Lower leg skin (tissue), 4 donors: ENCODE measurements around the gene TEKT3. TPM values are rescaled to one million over a fixed set of nuclear protein-coding genes. Genes with fewer than 3 reads are reported as not detected.

ENCODE experiments used
- DNase-seq, 2 donors: peaks; one replicate each; pipeline ENCODE4 v3.0.0-alpha.2; 2019; ENCODE audit warnings: low spot score in 2 of 2
- H3K4me3 ChIP-seq: fragments of 200-600 bp; sonication (generic); 2 replicates; pipeline ENCODE4 v1.5.1; 2017; ENCODE audit warnings: mild to moderate bottlenecking, low read depth; ENCODE audit not compliant: poor library complexity, severe bottlenecking
- CTCF ChIP-seq, 3 donors: fragments of 450-650 bp; IDR thresholded peaks; one replicate each; pipeline ENCODE4 v1.5.1; 2016; ENCODE audit warnings: antibody characterized with exemption in 3 of 3, mild to moderate bottlenecking in 3 of 3, moderate library complexity in 2 of 3
- POLR2A ChIP-seq, 2 donors: fragments of 450-650 bp; IDR thresholded peaks; one replicate each; pipeline ENCODE4 v1.6.1; 2016 to 2017; ENCODE audit warnings: antibody characterized with exemption in 2 of 2, mild to moderate bottlenecking in 1 of 2, moderate library complexity in 1 of 2
- WGBS, 2 donors: methylation state at CpG; one replicate each; pipeline ENCODE4 v1.1.5; 2018; 5-methylcytosine and 5-hydroxymethylcytosine counted together
- intact Hi-C: fragments of 100-400 bp; cut with DNase I; formaldehyde crosslinking; loops from one replicate; pipeline ENCODE4 v1.15.0; 2023; ENCODE audit warnings: low total_unique reads
- total RNA-seq, 4 donors: library from RNA; depleted of rRNA; stranded (reverse); fragments of >200 nt; gene quantifications; one replicate each; pipeline ENCODE4 v1.1.0, GENCODE V29; 2016

The TEKT3 gene
- total RNA-seq, 4 donors from 2014 or later: 0.46 to 2.5 TPM; not detected in 2

DNA sequence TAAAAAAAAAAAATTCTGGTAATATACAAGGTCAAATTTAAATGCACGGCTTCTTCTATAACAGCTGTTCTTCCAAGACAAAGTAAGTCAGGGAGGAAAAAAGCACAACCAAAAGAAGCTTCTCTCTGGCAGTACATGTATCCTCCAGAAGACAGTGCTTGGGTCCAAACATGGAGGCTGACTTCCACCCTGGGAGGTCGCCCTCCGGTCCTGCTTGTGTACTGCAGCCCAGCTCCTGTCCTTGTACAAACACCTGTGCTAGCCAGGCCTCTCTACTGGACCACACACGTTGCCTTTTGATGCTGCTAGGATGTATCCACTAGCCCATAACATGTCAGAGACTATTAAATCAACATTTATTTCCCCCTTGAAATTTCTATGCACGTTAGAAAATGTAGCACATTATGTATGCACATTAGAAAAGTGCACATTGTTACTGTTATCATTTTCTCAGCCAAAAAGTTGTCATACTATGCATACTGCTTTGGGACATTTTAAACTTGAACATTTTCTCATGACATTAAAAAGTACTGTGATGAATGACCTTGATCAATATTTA, 21.9 kb downstream of the TEKT3 start:
- WGBS, 2 donors: 75 to 76% methylated on average over 5 of the region's 5 CpGs
- TF ChIP-seq CTCF (IDR thresholded peaks at IDR 0.05): no peak
- no peak for TF ChIP-seq POLR2A (IDR thresholded peaks at IDR 0.05)
- no peak overlapping the region for H3K4me3 ChIP-seq
- intact Hi-C loops: no loop called here
- no peak for DNase-seq

DNA sequence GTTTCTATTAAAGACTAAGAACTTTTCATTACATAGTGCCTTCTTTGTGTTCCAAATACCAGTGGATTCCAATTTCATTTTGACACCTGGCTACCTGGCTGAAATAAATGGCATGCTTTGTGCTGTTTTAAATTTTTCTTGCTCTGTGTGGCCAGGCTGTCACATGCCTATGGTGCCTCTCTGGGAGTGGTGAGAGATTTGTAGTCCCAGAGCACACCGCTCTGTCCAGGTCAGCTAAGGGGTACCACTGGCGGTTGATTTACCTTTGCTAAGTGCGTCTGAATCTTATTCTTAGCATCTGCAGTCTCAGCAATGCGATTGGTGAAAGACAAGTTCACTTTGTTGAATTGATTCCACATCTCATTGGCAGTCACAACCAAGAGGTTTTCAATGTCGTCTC, 29.4 kb downstream of the TEKT3 start:
- DNase-seq: no peak
- intact Hi-C loops: no loop called here
- TF ChIP-seq POLR2A (IDR thresholded peaks at IDR 0.05): no peak
- TF ChIP-seq CTCF (IDR thresholded peaks at IDR 0.05): no peak
- no peak overlapping the region for H3K4me3 ChIP-seq
- 75 to 80% methylated on average over 5 of the region's 5 CpGs for WGBS, 2 donors

GRCh38 chr17:15309793-15310192, 31.6 kb downstream of the TEKT3 start:
- DNase-seq: no peak
- no peak for TF ChIP-seq POLR2A (IDR thresholded peaks at IDR 0.05)
- no peak for TF ChIP-seq CTCF (IDR thresholded peaks at IDR 0.05)
- H3K4me3 ChIP-seq: no peak overlapping the region
- 88 to 91% methylated on average over 3 of the region's 3 CpGs for WGBS, 2 donors
- intact Hi-C loops: no loop called here

DNA sequence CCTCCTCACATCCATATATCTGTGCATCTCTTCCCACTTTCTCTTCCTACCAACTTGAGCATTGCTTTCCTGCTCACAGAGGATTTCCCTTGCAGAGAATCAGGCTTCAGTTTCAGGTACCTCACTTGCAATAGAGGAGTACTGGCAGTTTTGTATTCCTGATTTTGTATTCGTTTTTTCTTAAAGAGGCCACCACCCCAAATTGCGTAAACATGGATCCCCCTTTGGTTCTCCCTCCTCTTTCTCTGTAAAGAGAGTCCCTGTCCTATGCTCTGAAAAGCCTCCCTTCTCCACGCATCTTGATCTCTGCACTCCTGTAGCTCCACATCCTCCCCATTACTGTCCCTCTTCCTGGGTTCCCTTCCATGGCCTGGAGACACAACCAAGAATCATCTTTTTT, 32.2 kb downstream of the TEKT3 start:
- no peak for TF ChIP-seq CTCF (IDR thresholded peaks at IDR 0.05)
- no peak for TF ChIP-seq POLR2A (IDR thresholded peaks at IDR 0.05)
- intact Hi-C loops: no loop called here

DNA sequence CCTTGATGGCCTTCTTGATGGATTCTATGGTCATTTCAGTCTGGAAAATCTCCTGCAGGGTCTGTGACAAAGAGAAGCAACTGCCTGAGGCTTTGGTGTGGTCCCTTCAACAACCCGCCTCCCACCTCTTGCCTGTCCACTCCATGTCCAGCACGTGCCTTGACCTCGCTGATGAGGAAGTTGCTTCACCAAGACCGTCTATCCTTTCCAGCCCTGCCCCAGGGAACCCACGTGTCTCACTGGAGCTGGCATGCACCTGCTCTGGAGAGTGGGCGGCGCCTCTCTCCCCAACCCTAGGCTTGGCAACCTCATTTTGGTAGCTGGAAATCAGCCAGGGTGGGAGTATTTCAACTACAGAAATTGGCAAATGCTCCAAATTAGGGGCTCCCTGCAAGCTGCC, 32.6 kb downstream of the TEKT3 start:
- intact Hi-C loops: no loop called here
- WGBS, 2 donors: 67 to 72% methylated on average over 7 of the region's 7 CpGs
- TF ChIP-seq CTCF (IDR thresholded peaks at IDR 0.05) (no peak), POLR2A (IDR thresholded peaks at IDR 0.05) (no peak)
- no peak overlapping the region for H3K4me3 ChIP-seq
- no peak for DNase-seq

More for the DNA sequence above, 32.2 kb downstream of the TEKT3 start:
- 73 to 87% methylated on average over 3 of the region's 3 CpGs for WGBS, 2 donors
- DNase-seq: no peak
- no peak overlapping the region for H3K4me3 ChIP-seq

DNA sequence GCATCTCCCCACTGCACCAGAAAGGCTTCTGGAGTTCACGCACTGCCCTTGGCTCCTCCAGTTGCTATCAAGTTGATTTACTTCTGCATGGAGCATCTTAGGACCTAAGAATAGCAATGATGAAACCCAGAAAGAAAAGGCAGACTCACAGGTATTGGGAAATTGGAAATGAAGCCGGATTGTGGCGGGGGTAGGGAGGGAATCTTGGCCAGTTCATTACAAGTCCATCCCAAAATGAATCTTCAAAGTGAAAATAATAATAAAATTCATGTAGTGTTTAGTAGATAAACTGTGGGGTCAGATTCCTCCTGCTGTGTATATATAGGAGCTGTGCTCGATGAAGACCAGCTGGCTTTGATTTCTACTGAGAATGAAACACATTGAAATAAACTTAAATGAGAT, 33.7 kb downstream of the TEKT3 start:
- no peak for DNase-seq
- intact Hi-C loops: no loop called here
- TF ChIP-seq POLR2A (IDR thresholded peaks at IDR 0.05) (no peak), CTCF (IDR thresholded peaks at IDR 0.05) (no peak)
- 65 to 69% methylated on average over 4 of the region's 4 CpGs for WGBS, 2 donors
- H3K4me3 ChIP-seq: no peak overlapping the region
